NOMO-1 (cell line): Measurements from ENCODE around the gene WIZ.
A peak's percentile ranks its signal among the peaks of the same experiment; 100 is the strongest.

Experiments used
- DNase-seq, 2 experiments: peaks; one replicate each; lab custom pipeline; 2025; ENCODE audit not compliant: unreplicated experiment in 2 of 2; lab: John Stamatoyannopoulos, UW

The WIZ gene

GRCh38 chr19:15431396-15432017, 18.2 kb downstream of the WIZ start:
- DNase-seq = no peak

DNA sequence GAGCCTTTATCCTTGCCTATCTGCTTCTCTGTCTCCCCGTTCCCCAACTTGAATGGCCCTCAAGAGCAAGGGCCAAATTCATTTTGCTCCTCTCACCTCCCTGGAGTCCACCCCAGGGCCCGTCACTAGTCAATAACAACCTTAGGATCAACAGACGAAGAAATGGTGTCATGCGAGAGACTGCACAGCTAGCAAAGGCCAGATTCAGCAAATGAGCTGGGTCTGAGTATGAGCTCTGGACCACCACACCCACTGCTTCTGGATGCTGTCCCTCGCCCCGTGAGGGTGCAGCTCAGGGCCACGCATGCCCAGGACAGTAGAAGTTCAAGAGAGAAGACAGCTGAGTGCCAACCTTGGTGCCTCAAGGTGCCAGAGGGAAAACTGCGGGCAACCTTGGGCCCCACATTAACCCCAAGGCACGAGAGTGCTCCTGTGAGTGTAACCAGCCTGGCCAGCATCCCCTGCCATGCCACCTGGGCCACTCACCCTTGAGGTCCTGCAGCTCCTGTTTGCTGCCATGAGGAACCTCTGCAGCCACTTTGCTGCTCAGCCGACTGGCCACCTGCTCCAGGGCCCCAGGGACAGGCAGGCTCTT, 19.1 kb downstream of the WIZ start:
- DNase-seq = no peak

DNA sequence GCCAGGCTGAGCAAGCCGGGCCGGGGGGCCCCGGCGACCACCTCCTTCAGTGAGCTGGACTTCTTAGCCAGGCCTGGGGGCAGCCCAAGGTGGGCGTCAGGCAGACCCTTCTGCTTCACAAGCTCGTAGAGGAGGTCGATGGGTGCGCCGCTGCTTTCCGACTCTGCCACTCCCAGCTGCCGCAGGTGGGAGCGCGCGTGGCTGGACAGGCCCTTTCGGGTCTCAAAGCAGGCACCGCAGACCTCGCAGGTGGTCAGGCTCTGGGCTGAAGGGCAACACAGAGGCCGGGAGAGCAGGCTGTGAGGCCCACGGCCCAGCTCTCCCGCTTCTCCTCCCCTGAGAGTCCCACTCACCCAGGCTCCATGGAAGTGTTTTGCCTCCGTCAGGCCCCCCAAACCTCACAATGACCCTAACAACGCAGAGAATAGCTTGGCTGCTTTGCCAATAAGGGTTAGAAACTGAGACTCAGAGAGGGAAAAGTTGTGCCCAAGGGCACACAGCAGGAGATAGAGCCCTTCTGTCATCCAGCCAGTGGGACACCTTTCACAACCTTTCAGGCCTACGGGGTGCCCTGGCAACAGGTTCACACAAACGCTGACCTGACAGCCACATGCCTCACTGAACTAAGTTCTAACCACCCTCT, 19.8 kb downstream of the WIZ start:
- no peak for DNase-seq

- DNase-seq = no peak
Observed at GRCh38 chr19:15428956-15429824, 20.6 kb downstream of the WIZ start.

- no peak for DNase-seq
Observed at GRCh38 chr19:15427991-15428471, 21.7 kb downstream of the WIZ start.

DNA sequence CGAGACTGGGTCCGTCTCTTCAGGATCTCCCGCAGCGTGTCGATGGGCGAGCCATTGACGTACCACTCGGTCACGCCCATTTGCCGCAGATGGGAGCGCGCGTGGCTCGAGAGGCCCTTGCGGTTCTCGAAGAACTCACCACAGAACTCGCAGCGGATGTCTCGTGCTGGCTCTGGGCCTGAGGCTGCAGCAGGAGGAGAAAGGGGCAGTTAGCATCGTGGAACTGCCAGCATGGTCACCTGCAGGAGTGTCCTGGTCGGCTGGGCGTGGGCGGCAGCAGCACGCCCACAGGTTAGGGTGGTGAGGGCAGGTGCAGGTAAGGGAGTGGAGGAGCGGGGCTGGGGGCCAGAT, 22.4 kb downstream of the WIZ start:
- DNase-seq = no peak

DNA sequence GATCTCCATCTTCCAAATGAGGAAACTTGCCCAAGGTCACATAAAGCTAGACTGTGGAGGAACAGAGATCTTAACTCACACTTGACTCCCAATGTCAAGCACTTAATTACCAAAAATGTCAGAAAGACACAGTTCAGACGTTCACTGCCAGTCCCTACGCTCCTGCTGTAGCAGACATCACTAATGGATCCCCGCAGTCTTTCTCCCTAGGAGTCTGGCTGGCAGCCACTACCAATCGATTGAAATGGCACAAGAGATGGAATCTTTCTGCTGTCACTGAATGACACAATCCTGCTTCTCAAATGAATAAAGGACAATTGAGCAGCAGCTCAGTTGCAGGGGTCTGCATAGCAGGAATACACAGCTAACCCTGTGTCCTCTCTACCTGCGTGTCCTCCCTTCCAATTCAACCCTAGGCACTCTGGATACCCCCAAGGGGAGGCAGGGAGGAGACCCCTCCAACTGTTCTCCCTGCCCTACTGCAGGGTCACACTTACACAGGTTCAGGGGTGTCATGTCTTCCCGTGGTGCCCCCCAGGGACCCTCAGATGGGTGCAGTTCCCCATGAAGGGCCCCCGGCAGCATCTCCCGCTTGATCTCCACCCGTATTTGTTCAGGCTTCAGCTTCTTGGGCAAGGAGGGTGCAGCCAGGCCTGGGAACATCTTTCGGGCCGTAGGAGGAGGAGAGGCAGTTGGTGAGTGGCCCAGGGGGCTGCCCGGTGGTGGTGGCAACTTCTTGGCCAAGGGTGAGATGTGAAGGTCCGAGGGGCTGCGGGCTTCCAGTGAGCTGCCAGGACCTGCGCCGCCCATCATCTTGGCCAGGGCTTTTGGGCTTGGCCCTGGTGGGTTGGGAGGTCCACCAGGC, 23.0 kb downstream of the WIZ start:
- no peak for DNase-seq

DNA sequence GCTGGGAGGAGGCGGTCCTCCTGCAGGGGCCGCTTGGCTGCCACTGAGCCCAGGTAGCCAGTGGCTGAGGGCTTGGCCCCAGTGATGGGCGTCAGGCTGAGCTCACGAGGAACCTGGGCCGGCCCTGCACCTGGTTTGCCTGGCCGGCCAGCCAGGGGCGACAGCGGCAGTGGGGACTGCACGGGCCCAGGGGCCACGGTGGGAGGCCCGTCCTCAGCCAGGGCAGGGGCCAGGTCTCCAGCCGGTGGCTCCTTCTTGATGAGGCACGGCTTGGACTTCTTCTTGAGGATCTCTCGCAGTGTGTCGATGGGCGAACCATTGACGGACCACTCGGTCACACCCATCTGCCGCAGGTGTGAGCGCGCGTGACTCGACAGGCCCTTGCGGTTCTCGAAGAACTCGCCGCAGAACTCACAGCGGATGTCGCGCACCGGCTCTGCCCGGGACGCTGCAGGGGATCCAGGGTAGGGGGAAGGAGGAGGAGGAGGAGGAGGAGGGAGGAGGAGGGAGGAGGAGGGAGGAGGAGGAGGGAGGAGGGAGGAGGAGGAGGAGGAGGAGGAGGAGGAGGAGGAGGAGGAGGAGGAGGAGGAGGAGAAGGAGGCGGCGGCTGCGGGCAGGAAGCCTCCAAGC, 24.3 kb downstream of the WIZ start:
- DNase-seq = no peak

DNA sequence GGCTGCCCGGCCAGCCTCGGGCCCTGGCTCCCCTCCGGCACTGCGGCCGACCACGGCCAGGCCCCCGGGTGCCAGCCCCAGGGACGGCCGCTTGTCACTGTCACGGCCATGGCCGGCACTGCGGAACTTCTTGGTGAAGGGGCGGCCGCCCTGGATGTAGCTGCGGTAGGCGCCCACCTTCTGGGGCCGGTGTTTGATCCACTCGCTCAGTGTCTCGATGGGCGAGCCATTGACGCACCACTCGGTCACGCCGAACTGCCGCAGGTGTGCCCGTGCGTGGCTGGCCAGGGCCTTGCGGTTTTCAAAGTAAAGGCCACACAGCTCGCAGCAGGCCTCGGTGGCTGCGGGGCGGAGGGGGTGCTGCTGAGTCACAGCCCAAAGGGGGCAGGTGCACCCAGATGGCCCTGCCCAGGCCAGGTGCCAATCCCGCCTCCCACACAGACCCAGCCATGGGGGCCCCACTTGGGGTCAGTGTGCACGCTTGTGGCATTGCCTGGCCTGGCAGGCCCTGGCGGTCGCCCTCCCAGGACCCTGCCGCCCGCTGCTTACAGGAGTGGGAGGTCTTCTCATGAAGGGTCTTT, 25.0 kb downstream of the WIZ start:
- DNase-seq = no peak

DNA sequence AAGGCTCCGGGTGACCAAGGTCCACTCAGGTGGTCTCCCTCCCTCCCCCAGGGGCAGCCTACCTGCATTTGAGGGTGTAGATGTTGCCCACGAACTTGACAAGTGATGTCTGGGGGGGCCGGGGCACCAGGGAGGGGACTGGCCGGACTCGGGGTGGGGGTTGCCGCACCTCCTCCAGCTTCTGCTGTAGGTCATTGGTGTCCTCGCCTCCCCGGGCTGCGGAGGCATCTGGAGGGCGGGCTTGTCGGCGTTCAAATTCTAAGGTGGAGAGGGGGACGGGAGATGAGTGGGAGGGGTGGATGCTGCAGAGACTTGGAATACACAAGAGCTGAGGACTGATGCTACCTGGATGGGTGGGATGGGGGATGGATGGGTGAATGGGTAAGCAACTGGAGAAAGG, 25.6 kb downstream of the WIZ start:
- no peak for DNase-seq

- no peak for DNase-seq
Observed at GRCh38 chr19:15423130-15423529, 26.6 kb downstream of the WIZ start.

GRCh38 chr19:15422296-15423075, 27.3 kb downstream of the WIZ start:
- no peak for DNase-seq

GRCh38 chr19:15421721-15422260, 28.0 kb downstream of the WIZ start:
- DNase-seq = no peak

DNA sequence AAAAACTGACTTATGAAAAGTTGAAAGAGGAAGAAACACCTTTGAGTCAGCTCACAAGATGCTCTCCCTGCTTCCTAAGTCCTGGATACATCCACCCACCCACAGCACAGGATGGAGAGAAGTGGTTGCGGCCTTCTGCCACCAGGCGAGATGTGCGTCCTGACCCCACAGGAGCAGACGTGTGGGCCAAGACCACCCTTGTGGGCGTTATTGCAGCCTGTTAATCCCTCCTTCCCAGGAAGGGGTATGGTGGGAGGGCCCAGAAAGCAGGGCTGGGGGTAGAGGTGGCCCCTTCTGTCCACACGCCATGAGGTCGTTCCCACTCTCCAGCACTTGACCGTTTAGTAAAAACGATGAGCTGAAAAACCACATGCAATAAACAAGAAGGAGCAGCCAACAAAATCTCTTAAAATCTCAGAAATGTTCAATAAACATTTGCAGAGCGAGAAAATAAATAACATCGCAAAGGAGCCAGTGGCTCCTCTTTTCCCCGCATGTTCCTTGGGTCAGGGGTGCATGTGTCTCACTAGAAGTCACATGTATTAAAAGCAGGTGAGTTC, 28.5 kb downstream of the WIZ start:
- no peak for DNase-seq

- no peak for DNase-seq
Observed at GRCh38 chr19:15419413-15420025, 30.2 kb downstream of the WIZ start.

DNA sequence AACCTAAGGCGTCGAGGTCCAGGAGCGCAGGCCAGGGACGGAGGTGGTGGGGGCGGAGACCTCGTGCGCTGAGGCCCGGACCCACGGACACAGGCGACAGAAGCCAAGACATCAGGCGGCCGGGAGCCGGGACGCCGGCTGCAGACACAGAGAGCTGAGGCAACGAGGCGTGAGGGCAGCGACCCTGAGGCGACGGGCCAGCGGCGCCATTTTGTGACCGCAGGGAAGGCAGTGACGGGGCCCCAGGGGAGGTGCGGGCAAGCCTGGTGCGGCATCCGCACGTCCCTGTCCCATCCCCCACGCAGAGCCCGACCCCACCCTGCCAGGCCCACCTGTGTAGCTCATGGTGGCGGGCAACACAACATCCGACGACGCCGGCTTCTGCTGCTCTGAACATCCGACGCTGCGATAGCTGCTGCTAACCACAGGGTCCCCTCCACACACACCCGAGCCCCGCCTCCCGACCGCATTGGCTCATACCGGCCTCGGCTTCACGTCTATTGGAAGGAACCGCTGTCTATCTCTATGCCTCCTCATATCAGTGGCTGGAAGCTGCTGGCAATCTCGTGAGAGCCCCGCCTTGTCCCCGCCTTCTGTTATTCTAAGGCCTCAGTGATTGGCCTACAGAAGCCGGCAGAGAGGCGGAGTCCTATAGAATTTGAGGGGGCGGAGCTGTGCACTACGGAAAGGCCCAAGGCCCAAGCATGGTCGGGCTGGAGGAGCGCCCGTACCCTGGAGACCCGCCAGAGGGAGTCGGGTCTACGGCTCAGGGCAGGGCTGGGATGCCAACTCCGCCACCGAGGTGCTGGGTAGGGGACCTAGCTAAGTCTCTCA, 31.0 kb downstream of the WIZ start, which contains the start of gene AKAP8L:
AKAP8L (minus strand) TSS at position 410 of the 834 bp plus-strand sequence; CDS start at position 345, 65 bp downstream.
- DNase-seq = peak; percentile 100

GRCh38 chr19:15418231-15418578, 31.6 kb downstream of the WIZ start:
- no peak for DNase-seq
